ENCODE data around the gene PYY.
"Not testable (repeated sequence)": the region's sequence is repeated elsewhere in the genome, so short reads cannot be mapped to it uniquely, and the experiment has no call there.

PYY gene

GRCh38 chr17:43942051-43942685 is 11.6 kb downstream of the PYY start, which contains the start of gene PPY:
TSS of gene PPY (minus strand) at chr17:43942476. CDS start at chr17:43941654, 822 bp downstream.
- no peaks in the 10 kb centered on the region for H3K9me3 ChIP-seq
- no peak for TF ChIP-seq CTCF (IDR thresholded peaks at IDR 0.05; ENCODE audit: low read depth, low read length)

GRCh38 chr17:43940630-43941029 is 13.1 kb downstream of the PYY start:
- peak; percentile 82 for TF ChIP-seq CTCF (IDR thresholded peaks at IDR 0.05; ENCODE audit: low read depth, low read length)
- Histone ChIP-seq H3K27me3 (no peaks in the 10 kb centered on the region), H3K36me3 (no peaks in the 10 kb centered on the region), H3K4me3 (ENCODE audit: low read depth, low read length) (no peak overlapping the region), H3K9me3 (no peaks in the 10 kb centered on the region), H3K4me1 (peaks cover 4% of the 10 kb centered on the region; the same call in 1 of the 2 replicates)
- DNase-seq = peak; percentile 84

More at GRCh38 chr17:43942051-43942685, 11.6 kb downstream of the PYY start, which contains the start of gene PPY:
- Histone ChIP-seq H3K4me3 (ENCODE audit: low read depth, low read length) (no peak within 1 kb of the TSS), H3K36me3 (no peaks in the 10 kb centered on the region), H3K27me3 (no peaks in the 10 kb centered on the region), H3K4me1 (peaks cover 4% of the 10 kb centered on the region; the same call in 1 of the 2 replicates)
- DNase-seq = no peak

GRCh38 chr17:43939886-43940285 is 13.9 kb downstream of the PYY start:
- DNase-seq = no peak
- H3K27me3 ChIP-seq = no peaks in the 10 kb centered on the region
- no peaks in the 10 kb centered on the region for H3K9me3 ChIP-seq
- no peak overlapping the region for H3K4me3 ChIP-seq (ENCODE audit: low read depth, low read length)
- no peaks in the 10 kb centered on the region; the same call in 1 of the 2 replicates for H3K4me1 ChIP-seq
- no peak for TF ChIP-seq CTCF (IDR thresholded peaks at IDR 0.05; ENCODE audit: low read depth, low read length)
- H3K36me3 ChIP-seq = no peaks in the 10 kb centered on the region

GRCh38 chr17:43939452-43939851 is 14.3 kb downstream of the PYY start:
- not testable (repeated sequence) for H3K36me3 ChIP-seq; H3K4me1 ChIP-seq; H3K4me3 ChIP-seq (ENCODE audit: low read depth, low read length); H3K27me3 ChIP-seq; DNase-seq; H3K9me3 ChIP-seq

GRCh38 chr17:43938838-43939182 is 14.9 kb downstream of the PYY start:
- Histone ChIP-seq H3K4me1 (no peaks in the 10 kb centered on the region), H3K36me3 (no peaks in the 10 kb centered on the region), H3K27me3 (no peaks in the 10 kb centered on the region), H3K4me3 (ENCODE audit: low read depth, low read length) (no peak overlapping the region), H3K9me3 (no peaks in the 10 kb centered on the region)
- no peak for DNase-seq
- TF ChIP-seq CTCF (IDR thresholded peaks at IDR 0.05; ENCODE audit: low read depth, low read length) = no peak

- Histone ChIP-seq H3K4me1 (no peaks in the 10 kb centered on the region), H3K36me3 (no peaks in the 10 kb centered on the region), H3K27me3 (no peaks in the 10 kb centered on the region), H3K4me3 (ENCODE audit: low read depth, low read length) (no peak overlapping the region), H3K9me3 (no peaks in the 10 kb centered on the region)
- DNase-seq = no peak
- no peak for TF ChIP-seq CTCF (IDR thresholded peaks at IDR 0.05; ENCODE audit: low read depth, low read length)
Observed at GRCh38 chr17:43936434-43936833, 17.3 kb downstream of the PYY start.

All from BE2C (cell line).